C4-2B (cell line): ENCODE results near the gene ADAMTSL4.

Source experiments
- H3K27ac ChIP-seq: fragments of 450-650 bp; 2 replicates; pipeline ENCODE4 v1.5.1; 2017
- ZFX ChIP-seq: fragments of 450-650 bp; IDR thresholded peaks from 2 replicates; pipeline ENCODE4 v1.6.1; 2017
- TF ChIP-seq, protein P1 (sequence below): fragments of 450-650 bp; conservative IDR thresholded peaks from 2 replicates; pipeline ENCODE4 v1.5.1; 2017; ENCODE audit warnings: mild to moderate bottlenecking

The ADAMTSL4 gene

DNA sequence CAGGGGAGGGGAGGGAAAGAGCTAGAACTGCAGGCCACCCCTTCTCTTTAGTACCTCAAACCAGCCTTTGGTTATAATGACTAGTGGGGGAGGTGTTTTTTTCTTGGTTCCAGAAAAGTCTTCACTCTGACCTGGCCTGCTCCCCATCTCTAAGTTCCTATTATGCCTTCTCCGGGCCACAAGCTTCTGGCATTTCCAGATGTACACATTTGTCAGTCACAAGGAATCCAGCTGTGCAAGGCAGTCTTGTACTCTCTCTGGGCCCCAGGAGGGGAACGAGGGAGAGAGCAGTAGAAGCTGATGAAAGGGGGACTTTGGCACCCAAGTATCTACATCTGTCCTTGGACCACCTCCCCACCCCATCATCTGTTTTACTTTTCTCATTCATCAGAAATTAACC is 36.4 kb upstream of the ADAMTSL4 start:
- no peak for TF ChIP-seq ZFX
- TF ChIP-seq, protein P1, sequence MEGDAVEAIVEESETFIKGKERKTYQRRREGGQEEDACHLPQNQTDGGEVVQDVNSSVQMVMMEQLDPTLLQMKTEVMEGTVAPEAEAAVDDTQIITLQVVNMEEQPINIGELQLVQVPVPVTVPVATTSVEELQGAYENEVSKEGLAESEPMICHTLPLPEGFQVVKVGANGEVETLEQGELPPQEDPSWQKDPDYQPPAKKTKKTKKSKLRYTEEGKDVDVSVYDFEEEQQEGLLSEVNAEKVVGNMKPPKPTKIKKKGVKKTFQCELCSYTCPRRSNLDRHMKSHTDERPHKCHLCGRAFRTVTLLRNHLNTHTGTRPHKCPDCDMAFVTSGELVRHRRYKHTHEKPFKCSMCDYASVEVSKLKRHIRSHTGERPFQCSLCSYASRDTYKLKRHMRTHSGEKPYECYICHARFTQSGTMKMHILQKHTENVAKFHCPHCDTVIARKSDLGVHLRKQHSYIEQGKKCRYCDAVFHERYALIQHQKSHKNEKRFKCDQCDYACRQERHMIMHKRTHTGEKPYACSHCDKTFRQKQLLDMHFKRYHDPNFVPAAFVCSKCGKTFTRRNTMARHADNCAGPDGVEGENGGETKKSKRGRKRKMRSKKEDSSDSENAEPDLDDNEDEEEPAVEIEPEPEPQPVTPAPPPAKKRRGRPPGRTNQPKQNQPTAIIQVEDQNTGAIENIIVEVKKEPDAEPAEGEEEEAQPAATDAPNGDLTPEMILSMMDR, result no peak
- H3K27ac ChIP-seq, result no peak overlapping the region

DNA sequence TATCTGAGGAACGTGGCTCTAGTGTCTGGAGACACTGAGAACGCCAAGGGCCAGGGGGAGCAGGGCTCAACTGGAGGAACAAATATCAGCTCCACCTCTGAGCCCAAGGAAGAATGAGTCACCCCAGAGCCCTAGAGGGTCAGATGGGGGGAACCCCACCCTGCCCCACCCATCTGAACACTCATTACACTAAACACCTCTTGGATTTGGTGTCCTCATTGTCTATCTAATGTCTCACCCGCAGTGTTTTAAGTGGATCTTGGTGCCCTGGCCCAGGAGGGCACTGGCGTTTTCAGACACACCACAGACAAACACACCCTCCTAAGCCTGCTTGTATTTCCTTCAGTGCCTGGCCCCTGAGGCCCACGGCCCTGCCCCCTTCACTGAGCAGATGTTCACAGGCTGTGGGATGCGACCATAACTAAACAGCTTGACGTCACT is 35.8 kb upstream of the ADAMTSL4 start:
- no peak for TF ChIP-seq ZFX
- TF ChIP-seq, protein P1, result no peak
- H3K27ac ChIP-seq, result no peak overlapping the region

DNA sequence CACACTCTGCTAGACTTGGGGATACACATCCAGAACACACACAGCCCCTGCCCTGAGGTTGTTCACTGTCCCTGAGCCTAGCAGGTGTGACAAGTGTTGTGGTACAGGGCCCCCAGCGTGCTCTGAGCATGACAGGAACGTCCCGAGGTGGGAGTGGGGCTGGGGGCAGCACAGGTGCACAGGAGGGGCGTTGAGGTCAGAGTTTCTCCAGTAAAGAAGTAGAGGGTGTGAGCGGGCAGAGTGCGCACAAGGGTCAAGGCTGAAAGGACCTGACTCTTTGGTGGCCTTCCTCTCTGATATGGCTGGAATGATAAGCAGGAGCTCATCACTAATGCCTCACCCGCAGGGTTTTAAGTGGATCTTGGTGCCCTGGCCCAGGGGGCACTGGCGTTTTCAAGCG is 34.9 kb upstream of the ADAMTSL4 start:
- H3K27ac ChIP-seq, result peak overlapping the region; percentile 75; the same call in 1 of the 2 replicates
- TF ChIP-seq, protein P1, result no peak
- no peak for TF ChIP-seq ZFX

DNA sequence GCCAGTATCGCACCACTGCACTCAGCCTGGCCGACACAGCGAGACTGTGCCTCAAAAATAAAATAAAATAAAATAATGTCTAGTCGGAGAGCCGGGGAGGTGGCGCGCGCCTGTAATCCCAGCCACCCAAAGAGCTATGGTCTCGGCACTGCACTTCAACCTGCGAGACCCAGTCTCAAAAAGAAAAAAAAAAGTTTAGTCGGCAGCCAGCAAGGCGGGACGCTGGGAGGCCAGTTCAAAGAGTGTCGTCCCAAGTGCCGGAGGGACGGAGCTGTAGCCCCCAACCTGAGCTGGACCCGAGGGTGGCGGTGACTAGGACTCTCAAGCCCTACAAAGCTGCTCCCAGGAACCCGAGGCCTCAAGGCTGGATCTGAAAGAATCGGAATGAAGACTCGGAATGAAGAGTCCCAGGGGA is 34.3 kb upstream of the ADAMTSL4 start:
- H3K27ac ChIP-seq, result peak overlapping the region; percentile 75
- TF ChIP-seq, protein P1, result no peak
- no peak for TF ChIP-seq ZFX

DNA sequence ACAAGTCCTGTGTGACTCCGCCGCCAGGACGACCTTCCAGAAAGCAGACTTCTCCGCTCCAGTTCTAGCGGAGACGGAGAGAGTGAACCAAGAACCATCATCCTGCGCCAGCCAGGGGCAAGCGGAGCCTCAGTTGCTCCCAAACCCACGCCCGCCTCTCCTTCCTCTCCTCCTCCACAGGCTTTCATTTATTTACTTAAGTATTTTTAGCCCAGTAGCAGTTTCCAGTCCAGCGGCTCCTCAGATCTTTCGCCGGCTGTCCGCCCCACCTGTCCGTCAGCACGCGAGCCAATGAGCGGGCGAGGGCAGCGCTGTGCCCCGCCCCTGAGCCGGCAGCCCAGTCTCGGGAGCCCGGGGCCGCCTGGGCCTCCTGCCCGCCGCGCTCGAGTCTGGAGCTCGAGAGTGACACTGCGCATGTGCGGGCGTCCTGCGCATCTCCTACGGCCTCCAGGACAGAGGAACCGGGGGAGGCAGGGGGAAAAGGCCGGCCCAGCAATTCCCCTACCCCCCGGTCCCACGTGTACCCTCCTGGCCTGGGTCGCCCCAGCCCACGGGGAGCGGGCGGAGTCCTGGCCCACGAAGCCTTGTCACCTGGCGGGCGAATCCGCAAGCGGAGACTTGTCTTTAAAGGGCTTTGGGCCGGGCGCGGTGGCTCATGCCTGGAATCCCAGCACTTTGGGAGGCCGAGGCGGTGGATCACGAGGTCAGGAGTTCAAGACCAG is 33.7 kb upstream of the ADAMTSL4 start, which contains the start of gene FALEC:
TSS of gene FALEC (plus strand) at position 425 of the 722 bp plus-strand sequence.
- no peak for TF ChIP-seq ZFX
- TF ChIP-seq, protein P1, result no peak
- H3K27ac ChIP-seq, result peak within 1 kb of the TSS; percentile 75

DNA sequence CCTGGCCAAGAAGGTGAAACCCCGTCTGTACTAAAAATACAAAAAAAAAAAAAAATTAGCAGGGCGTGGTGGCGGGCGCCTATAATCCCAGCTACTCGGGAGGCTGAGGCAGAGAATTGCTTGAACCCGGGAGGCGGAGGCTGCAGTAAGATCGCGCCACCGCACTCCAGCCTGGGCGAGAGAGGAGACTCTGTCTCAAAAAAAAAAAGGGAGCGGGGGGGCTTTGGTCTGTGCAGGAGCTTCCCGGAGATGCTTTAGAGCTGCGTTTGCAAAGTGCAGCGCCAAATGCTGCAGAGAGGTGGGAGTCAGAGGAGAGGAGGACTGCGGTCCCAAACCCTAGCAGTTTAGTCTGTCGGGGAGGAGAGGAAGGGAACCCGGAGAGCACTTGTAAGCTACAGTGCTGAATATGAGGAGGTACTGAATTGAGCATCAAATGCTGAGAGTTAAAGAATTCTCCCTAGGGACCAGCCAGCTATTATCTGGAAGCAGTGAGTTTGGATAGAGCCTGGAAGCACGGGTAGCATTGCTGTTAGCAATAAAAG is 33.1 kb upstream of the ADAMTSL4 start:
- TF ChIP-seq ZFX, result no peak
- TF ChIP-seq, protein P1, result no peak
- H3K27ac ChIP-seq, result peak overlapping the region; percentile 75

DNA sequence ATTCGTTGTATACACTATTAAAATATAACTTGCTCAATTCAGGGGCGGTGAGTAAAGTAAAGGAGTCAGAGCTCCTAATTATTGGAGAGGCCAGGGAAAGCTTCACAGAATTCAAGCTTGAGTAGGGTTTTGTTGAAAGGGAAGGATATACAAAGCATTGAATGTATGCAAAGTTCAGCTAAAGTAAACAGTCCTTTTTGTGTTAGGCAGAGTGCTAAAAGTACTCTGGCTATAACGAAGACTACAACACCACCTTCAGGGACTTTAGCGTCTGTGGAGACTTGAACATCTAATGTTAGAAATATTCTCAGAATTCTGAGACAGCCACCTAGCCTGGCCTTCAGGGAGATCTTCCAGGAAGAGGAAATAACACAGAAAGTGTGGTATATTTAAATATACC is 32.6 kb upstream of the ADAMTSL4 start:
- H3K27ac ChIP-seq, result no peak overlapping the region
- no peak for TF ChIP-seq ZFX
- TF ChIP-seq, protein P1, result no peak
